HG03432 (cell line): ENCODE results near the gene GLIS1.
A peak's percentile ranks its signal among the peaks of the same experiment; 100 is the strongest.
"Not testable (repeated sequence)": the region's sequence is repeated elsewhere in the genome, so short reads cannot be mapped to it uniquely, and the experiment has no call there.

Source experiments
- ATAC-seq: cut with Tn5 transposase; IDR thresholded peaks from one replicate; pipeline ENCODE4 v1.9.1; 2021; ENCODE audit warnings: mild to moderate bottlenecking, moderate library complexity; ENCODE audit not compliant: unreplicated experiment

The GLIS1 gene

GRCh38 chr1:53739109-53739681 lies at the start of gene GLIS1:
TSS of gene GLIS1 (minus strand) at chr1:53739164. CDS start at chr1:53738064, 1,100 bp downstream.
- ATAC-seq, result peak; percentile 98

DNA sequence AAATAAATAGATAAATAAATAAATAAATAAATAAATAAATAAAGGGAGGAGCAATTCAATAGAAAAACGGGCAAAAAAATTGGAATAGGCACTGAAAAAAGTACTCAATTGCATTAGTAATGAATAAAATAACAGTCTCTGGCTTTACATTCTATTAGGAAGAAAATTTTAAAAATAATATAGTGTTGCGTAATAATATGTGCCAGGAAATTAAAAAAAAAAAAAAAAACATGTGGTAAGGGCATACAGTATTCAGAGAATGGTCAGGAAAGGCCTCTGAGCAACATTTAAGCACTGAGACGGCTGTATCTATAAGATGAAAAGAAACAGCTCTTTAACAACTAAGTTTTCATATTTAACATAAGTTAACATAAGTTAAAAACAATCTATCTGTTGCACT lies 48.7 kb upstream of the GLIS1 start:
- ATAC-seq, result no peak

- ATAC-seq, result no peak
Observed at GRCh38 chr1:53783056-53783455, 44.1 kb upstream of the GLIS1 start.

DNA sequence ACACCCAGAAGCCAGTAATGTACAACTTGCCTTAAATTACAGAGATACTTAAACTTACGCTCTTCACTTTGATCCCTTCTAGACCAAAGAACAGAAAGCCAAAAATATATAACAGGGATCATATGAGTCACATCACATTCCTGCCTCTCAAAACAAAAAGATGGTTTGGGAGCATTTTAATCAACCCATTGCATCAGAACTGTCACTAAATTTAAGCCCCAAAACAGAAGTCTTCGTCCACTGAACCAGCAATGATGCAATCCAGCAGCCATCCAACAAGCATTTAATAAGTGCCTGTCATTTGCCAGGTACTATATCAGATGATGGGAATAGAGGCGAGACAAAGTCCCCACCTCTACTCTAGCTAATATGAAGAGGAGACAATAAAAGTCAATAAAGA lies 42.7 kb upstream of the GLIS1 start:
- no peak for ATAC-seq

- ATAC-seq, result no peak
Observed at GRCh38 chr1:53777272-53777671, 38.3 kb upstream of the GLIS1 start.

GRCh38 chr1:53771648-53772047 lies 32.7 kb upstream of the GLIS1 start:
- ATAC-seq, result no peak

- ATAC-seq, result no peak
Observed at GRCh38 chr1:53769780-53770179, 30.8 kb upstream of the GLIS1 start.

- ATAC-seq, result no peak
Observed at GRCh38 chr1:53769184-53769583, 30.2 kb upstream of the GLIS1 start.

GRCh38 chr1:53766831-53767405 lies 28.0 kb upstream of the GLIS1 start:
- no peak for ATAC-seq

DNA sequence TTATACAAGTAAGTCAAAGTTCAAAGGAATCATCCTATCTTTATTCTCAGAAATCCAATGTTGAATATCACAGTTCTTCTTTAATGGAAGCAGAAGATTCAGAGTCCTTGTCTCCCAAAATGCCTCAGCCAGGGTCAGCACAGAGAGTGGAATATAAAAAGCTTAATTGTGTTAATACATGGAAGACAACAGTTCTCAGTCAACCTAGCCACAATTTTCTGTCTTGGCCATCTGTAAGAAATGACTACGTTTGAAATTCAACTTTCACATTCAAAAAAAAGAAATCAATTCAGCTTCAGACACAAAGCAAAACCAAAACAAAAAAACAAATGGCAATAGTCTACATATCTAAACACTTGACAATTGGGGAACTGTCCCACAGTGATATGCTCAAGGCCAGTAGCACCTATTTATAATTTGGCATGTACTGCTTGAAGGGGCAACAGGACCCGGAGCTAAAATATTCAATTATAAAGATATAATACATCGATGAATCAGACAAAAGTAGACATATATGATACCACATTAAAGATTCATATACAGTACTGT lies 27.3 kb upstream of the GLIS1 start:
- peak; percentile 48 for ATAC-seq

- ATAC-seq, result no peak
Observed at GRCh38 chr1:53765657-53766056, 26.7 kb upstream of the GLIS1 start.

GRCh38 chr1:53763911-53764310 lies 24.9 kb upstream of the GLIS1 start:
- ATAC-seq, result no peak

DNA sequence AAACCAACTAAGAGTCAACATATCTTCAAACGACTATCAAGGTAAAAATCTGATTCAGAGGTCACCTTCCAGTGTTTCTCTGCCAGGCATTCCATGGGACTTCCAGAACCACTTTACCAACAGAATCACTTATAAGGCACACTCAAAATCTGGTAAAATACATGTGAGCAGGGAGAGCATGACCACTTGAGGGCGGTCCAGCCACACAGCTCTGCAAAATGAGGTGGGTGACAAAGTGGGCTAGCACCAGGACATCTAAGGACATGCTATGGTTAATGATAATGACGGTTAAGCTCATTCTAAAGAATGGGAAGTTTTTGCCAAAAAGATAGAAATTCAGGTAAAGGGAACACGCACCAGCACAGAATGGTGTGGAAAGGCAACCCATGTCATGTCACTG lies 24.5 kb upstream of the GLIS1 start:
- no peak for ATAC-seq

DNA sequence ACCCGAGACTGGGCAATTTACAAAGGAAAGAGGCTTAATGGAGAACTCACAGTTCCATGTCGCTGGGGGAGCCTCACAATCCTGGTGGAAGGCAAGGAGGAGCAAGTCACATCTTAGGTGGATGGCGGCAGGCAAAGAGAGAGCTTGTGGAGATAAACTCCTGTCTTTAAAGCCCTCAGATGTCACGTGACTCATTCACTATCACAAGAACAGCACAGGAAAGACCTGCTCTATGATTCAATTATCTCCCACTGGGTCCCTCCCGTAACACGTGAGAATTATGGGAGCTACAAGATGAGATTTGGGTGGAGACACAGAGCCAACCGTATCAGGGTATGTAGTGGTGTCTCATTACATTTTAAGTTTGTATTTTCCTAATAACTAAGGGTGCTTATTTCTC lies 21.5 kb upstream of the GLIS1 start:
- not testable (repeated sequence) for ATAC-seq

GRCh38 chr1:53755874-53756273 lies 16.9 kb upstream of the GLIS1 start:
- ATAC-seq, result no peak

GRCh38 chr1:53754484-53755312 lies 15.7 kb upstream of the GLIS1 start:
- no peak for ATAC-seq

DNA sequence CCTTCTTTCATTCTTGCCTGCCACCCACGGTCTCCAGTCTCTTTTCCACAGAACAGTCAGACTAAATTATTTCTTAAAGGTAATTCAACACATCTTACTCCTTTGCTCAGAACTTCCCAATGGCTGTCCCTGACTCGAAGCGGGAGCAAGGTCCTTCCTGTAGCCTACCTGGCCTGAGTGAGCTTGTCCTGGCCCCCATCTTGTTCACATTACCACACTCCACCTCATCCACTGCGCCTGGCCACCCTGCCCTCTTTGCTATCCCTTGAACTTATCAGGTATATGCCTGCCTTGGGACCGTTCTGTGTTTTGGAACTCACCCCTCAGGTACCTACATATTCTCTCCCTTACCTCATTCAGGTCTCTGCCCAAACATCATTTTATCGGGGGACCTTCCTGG lies 13.3 kb upstream of the GLIS1 start:
- no peak for ATAC-seq

DNA sequence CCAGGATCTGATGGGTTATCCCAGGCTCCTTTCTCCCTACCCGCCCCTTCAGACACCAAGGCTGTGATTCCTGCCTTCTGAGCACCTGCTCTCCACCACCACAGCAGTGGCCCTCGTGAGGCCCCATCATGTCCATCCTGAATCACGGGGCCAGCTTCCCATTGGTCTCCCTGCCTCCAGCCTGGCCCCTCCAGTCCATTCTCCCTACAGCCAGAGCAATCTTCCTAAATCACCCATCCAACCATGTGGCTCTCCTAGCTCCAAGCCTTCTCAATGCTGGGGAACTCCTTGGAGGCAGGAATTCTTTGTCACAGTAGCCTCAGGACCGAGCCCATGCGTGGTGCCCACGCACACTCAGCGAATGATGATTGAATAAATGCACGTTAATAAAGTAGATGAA lies 8.9 kb upstream of the GLIS1 start:
- ATAC-seq, result no peak

- no peak for ATAC-seq
Observed at GRCh38 chr1:53740621-53741105, 1.7 kb upstream of the GLIS1 start.

GRCh38 chr1:53738205-53739108 lies 507 bp downstream of the GLIS1 start:
- ATAC-seq, result peak; percentile 10
